ENCODE measurements around the gene RAET1L. TPM values are rescaled to one million over a fixed set of nuclear protein-coding genes. Genes with fewer than 3 reads are reported as not detected.

The RAET1L gene
- total and polyA plus RNA-seq, 9 of the 15 experiments (the other 6 are each of a cell fraction or from before 2014, with no cell fraction given): not detected

- intact Hi-C loops (cut with micrococcal nuclease) (no loop called here), in situ Hi-C loops (cut with MboI) (loop anchor here (25.0 kb wide), 1 partner anchor 759 kb away; no protein-coding TSS in a partner anchor)
- Histone ChIP-seq H3K4me2 (ENCODE audit: insufficient read depth, low read length) (no peak overlapping the region), H3K4me3 (no peak overlapping the region), H3K27ac (ENCODE audit: extremely low read depth, low read depth, low read length) (no peak overlapping the region), H3K36me3 (ENCODE audit: control insufficient read depth, insufficient read depth, low read length) (no peaks in the 10 kb centered on the region), H3K79me2 (ENCODE audit: control insufficient read depth, insufficient read depth, low read length) (no peaks in the 10 kb centered on the region), H4K20me1 (replicated peaks; ENCODE audit: control insufficient read depth, insufficient read depth, low read length) (0 out of 2 replicates have a peak, but pooled peaks cover 4% of the 10 kb centered on the region), H3K4me1 (replicated peaks in 1 of 2; ENCODE audit: control insufficient read depth in 2 of 2, insufficient read depth in 2 of 2, low read length in 2 of 2) (peaks cover 0 to 6% of the 10 kb centered on the region in 2 experiments; a peak in 1 of 5 replicates), H2AFZ (ENCODE audit: low read depth, low read length) (no peak overlapping the region), H3K9ac (ENCODE audit: insufficient read depth in 1 of 2, low read depth in 2 of 2, low read length in 2 of 2) (no peak overlapping the region), H3K27me3 (ENCODE audit: control insufficient read depth in 2 of 2, insufficient read depth in 2 of 2, low read length in 2 of 2) (peaks cover 67 to 76% of the 10 kb centered on the region in 2 experiments), H3K9me3 (replicated peaks; ENCODE audit: control insufficient read depth, insufficient read depth, low read depth, low read length) (no peaks in the 10 kb centered on the region; the same call in 1 of the 2 replicates), H3K9me1 (ENCODE audit: control insufficient read depth, insufficient read depth, low read length) (no peaks in the 10 kb centered on the region)
- no TSS peak for BruUV-seq (replicated peaks)
- DNase-seq (ENCODE audit: extremely low read depth in 1 of 4, low spot score in 3 of 4): no peak
- CTCF ChIA-PET (ENCODE audit: low intra/inter-chr PET ratio): no interaction called here
- no peak for FAIRE-seq
- ATAC-seq: no peak
- POLR2A ChIA-PET: interaction anchor here (0.6 to 1.6 kb wide), 7 partner anchors 8 to 725 kb away, joined by 3 to 7 read pairs (median 3); no protein-coding TSS in a partner anchor
- WGBS (ENCODE audit: insufficient coverage, low coverage, missing lambda C conversion rate): under 1% methylated on average over 11 of the region's 11 CpGs
- TF ChIP-seq SAFB2 (IDR thresholded peaks at IDR 0.05; ENCODE audit: borderline replicate concordance, low read depth, low read length, severe bottlenecking): no peak
- TF ChIP-seq KDM4B (IDR thresholded peaks at IDR 0.05; ENCODE audit: borderline replicate concordance in 2 of 2, low read depth in 1 of 2): no peak
- TF ChIP-seq XRCC5 (IDR thresholded peaks at IDR 0.05; ENCODE audit: low read depth, low read length): no peak
- TF ChIP-seq ZSCAN32 (CRISPR knock-in tag; IDR thresholded peaks at IDR 0.05): no peak
- TF ChIP-seq, protein P1, sequence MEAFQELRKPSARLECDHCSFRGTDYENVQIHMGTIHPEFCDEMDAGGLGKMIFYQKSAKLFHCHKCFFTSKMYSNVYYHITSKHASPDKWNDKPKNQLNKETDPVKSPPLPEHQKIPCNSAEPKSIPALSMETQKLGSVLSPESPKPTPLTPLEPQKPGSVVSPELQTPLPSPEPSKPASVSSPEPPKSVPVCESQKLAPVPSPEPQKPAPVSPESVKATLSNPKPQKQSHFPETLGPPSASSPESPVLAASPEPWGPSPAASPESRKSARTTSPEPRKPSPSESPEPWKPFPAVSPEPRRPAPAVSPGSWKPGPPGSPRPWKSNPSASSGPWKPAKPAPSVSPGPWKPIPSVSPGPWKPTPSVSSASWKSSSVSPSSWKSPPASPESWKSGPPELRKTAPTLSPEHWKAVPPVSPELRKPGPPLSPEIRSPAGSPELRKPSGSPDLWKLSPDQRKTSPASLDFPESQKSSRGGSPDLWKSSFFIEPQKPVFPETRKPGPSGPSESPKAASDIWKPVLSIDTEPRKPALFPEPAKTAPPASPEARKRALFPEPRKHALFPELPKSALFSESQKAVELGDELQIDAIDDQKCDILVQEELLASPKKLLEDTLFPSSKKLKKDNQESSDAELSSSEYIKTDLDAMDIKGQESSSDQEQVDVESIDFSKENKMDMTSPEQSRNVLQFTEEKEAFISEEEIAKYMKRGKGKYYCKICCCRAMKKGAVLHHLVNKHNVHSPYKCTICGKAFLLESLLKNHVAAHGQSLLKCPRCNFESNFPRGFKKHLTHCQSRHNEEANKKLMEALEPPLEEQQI (IDR thresholded peaks at IDR 0.05): no peak
- TF ChIP-seq, protein P2, sequence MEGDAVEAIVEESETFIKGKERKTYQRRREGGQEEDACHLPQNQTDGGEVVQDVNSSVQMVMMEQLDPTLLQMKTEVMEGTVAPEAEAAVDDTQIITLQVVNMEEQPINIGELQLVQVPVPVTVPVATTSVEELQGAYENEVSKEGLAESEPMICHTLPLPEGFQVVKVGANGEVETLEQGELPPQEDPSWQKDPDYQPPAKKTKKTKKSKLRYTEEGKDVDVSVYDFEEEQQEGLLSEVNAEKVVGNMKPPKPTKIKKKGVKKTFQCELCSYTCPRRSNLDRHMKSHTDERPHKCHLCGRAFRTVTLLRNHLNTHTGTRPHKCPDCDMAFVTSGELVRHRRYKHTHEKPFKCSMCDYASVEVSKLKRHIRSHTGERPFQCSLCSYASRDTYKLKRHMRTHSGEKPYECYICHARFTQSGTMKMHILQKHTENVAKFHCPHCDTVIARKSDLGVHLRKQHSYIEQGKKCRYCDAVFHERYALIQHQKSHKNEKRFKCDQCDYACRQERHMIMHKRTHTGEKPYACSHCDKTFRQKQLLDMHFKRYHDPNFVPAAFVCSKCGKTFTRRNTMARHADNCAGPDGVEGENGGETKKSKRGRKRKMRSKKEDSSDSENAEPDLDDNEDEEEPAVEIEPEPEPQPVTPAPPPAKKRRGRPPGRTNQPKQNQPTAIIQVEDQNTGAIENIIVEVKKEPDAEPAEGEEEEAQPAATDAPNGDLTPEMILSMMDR (IDR thresholded peaks at IDR 0.05 in 2 of 3, conservative IDR thresholded peaks at IDR 0.05 in 1 of 3; ENCODE audit: insufficient read depth in 2 of 3, low read depth in 1 of 3, low read length in 3 of 3): no peak
- TF ChIP-seq ZNF124 (CRISPR knock-in tag; IDR thresholded peaks at IDR 0.05): no peak
- TF ChIP-seq SREBF2 (CRISPR knock-in tag; IDR thresholded peaks at IDR 0.05): no peak
- TF ChIP-seq ZNF23 (CRISPR knock-in tag; IDR thresholded peaks at IDR 0.05): no peak
- no peak for TF ChIP-seq ILK (tag; IDR thresholded peaks at IDR 0.05; ENCODE audit: borderline replicate concordance, low read depth)
Measured at GRCh38 chr6:150053450-150053849, 28.1 kb upstream of the RAET1L start.

Data from K562 (cell line).